Fibroblast of mammary gland (primary cell): ENCODE results near the gene CEMP1.
A peak's percentile ranks its signal among the peaks of the same experiment; 100 is the strongest.

Source experiments
- DNase-seq: peaks from one replicate; pipeline ENCODE4 v3.0.0-alpha.2; 2010; ENCODE audit warnings: low read depth
- H3K4me3 ChIP-seq: 2 replicates; pipeline ENCODE4 v1.5.1; 2011; ENCODE audit warnings: low read depth, mild to moderate bottlenecking, low read length, moderate library complexity; ENCODE audit not compliant: control insufficient read depth
- CTCF ChIP-seq: conservative IDR thresholded peaks from 2 replicates; pipeline ENCODE4 v1.5.1; 2011; ENCODE audit warnings: low read depth, low read length, inconsistent platforms; ENCODE audit not compliant: control insufficient read depth, insufficient read depth

The CEMP1 gene

GRCh38 chr16:2523801-2524231, 7.4 kb downstream of the CEMP1 start:
- H3K4me3 ChIP-seq: no peak overlapping the region
- no peak for TF ChIP-seq CTCF
- no peak for DNase-seq

GRCh38 chr16:2520784-2521531, 10.2 kb downstream of the CEMP1 start:
- DNase-seq: peak; percentile 55
- H3K4me3 ChIP-seq: peak overlapping the region; percentile 69
- peak; percentile 14 for TF ChIP-seq CTCF

- DNase-seq: peak; percentile 91
- H3K4me3 ChIP-seq: peak within 1 kb of the TSS; percentile 69
- TF ChIP-seq CTCF: no peak
Observed at GRCh38 chr16:2520097-2520783, 11.0 kb downstream of the CEMP1 start, which contains the start of gene AMDHD2. Gene AMDHD2, plus strand, starts transcription at chr16:2520371. Its CDS starts 88 bp downstream, at chr16:2520459.

GRCh38 chr16:2519711-2520080, 11.5 kb downstream of the CEMP1 start:
- TF ChIP-seq CTCF: no peak
- no peak overlapping the region for H3K4me3 ChIP-seq
- DNase-seq: no peak

- no peak for TF ChIP-seq CTCF
- no peak for DNase-seq
- no peak overlapping the region for H3K4me3 ChIP-seq
Observed at GRCh38 chr16:2518823-2519710, 12.1 kb downstream of the CEMP1 start.

GRCh38 chr16:2517954-2518605, 13.1 kb downstream of the CEMP1 start:
- no peak for TF ChIP-seq CTCF
- no peak overlapping the region for H3K4me3 ChIP-seq
- no peak for DNase-seq
